GM19351 (cell line): Measurements from ENCODE around the gene OR11G2.
"Not testable (repeated sequence)": the region's sequence is repeated elsewhere in the genome, so short reads cannot be mapped to it uniquely, and the experiment has no call there.

Experiments
- ATAC-seq: cut with Tn5 transposase; IDR thresholded peaks from one replicate; pipeline ENCODE4 v1.9.1; 2021; ENCODE audit warnings: mild to moderate bottlenecking, moderate library complexity; ENCODE audit not compliant: unreplicated experiment

Gene OR11G2, protein sequence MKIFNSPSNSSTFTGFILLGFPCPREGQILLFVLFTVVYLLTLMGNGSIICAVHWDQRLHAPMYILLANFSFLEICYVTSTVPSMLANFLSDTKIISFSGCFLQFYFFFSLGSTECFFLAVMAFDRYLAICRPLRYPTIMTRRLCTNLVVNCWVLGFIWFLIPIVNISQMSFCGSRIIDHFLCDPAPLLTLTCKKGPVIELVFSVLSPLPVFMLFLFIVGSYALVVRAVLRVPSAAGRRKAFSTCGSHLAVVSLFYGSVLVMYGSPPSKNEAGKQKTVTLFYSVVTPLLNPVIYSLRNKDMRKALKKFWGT

DNA sequence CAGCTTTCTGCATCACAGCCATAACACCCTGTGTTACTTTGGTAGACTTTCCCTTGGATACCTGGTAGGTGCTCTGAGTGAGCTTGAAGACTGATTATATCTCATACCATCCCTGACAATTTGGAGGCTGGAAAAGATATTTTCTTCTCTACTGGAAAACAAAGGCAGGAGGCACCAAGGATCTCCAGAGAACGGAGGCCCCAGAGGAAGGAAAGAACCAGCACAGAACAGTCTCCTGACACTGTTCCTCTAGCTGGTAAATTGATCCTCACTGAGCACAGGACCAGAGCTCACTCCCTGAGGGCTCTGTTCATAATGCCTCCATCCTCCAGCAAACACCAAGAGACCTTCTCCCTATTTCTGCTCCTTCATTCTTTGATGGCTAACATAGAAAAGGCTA is at the start of gene OR11G2:
Gene OR11G2 (plus strand): TSS at position 301 of the 400 bp plus-strand sequence. CDS start 6,542 bp downstream, outside the sequence.
- no peak for ATAC-seq

DNA sequence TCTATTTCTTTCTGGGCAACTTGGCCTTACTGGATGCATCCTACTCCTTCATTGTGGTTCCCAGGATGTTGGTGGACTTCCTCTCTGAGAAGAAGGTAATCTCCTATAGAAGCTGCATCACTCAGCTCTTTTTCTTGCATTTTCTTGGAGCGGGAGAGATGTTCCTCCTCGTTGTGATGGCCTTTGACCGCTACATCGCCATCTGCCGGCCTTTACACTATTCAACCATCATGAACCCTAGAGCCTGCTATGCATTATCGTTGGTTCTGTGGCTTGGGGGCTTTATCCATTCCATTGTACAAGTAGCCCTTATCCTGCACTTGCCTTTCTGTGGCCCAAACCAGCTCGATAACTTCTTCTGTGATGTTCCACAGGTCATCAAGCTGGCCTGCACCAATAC is 46.8 kb upstream of the OR11G2 start:
- ATAC-seq, result no peak

DNA sequence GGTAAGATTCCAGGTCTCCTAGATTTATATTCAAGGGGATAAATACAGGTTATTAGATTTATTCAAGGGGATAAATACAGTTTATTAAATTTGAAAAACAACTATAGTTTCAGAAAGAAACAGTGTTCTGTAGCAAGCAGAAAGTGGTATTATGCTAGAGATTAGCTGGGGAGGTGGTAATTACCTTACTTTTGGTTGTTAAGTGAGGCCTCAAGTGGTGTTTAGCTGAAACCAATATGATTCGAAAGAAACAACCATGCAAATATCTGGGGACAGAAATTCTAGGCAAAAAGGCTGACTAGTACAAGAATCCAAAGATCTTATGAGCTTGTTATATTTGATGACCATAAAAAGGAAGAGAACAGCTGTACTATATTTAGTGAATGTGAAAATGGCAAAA is 45.9 kb upstream of the OR11G2 start:
- no peak for ATAC-seq

DNA sequence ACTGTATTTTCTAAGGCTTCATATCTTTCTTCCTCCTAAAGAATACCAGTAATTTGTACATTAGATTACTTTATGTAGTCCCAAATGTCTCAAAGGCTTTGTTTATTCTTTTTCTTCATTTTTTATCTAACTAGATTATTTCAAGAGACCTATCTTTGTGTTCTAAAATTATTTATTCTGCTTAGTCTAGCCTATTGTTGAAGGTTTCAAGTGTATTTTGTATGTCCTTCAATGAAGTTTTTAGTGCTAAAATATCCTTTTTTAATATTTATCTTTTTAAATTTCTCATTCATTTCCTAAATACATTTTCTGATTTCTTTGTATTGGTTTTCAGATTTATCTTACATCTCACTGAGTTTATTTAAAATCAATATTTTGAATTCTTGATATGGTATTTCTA is 26.2 kb upstream of the OR11G2 start:
- no peak for ATAC-seq

- ATAC-seq, result no peak
These were observed 23.6 kb upstream of the OR11G2 start for GRCh38 chr14:20167091-20167490.

DNA sequence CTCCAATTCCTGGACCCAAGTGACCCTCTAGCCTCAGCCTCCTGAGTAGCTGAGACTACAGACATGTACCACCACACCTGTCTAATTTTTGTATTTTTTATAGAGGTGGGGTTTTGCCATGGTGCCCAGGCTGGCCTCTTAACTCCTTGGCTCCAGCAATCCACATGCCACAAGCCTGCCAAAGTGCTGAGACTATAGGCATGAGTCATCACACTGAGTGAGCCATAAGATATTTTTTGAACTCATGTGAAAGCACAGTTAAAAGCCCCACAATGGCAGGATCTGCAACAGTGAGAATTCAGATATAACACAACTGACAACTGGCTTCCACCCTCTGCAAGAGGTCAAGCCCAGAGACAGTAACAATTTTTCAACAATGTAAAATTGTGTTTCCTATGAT is 20.8 kb upstream of the OR11G2 start:
- not testable (repeated sequence) for ATAC-seq

DNA sequence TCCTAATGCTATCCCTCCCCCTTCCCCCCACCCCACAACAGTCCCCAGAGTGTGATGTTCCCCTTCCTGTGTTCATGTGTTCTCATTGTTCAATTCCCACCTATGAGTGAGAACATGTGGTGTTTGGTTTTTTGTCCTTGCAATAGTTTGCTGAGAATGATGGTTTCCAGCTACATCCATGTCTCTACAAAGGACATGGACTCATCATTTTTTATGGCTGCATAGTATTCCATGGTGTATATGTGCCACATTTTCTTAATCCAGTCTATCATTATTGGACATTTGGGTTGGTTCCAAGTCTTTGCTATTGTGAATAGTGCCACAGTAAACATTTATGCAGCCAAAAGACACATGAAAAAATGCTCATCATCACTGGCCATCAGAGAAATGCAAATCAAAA is 16.5 kb upstream of the OR11G2 start:
- not testable (repeated sequence) for ATAC-seq

DNA sequence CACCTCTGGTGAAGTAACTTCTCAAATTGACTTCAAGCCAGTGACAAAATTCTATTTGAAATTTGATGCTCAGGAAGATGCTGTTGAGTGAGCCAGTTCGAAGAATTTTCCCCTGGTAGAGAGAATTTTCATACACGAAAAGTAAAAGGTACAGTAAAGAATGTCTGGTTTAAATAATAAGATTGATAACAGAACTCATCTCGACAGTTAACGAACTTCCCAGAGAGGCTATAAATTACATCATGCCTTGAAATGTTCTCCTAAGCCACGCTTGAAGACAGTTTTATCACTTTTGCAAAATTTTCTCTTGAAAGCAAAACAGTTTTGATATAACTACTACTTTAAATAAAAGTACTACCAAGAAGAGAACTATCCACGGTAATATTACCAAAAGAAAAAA is 14.4 kb upstream of the OR11G2 start:
- ATAC-seq, result no peak

DNA sequence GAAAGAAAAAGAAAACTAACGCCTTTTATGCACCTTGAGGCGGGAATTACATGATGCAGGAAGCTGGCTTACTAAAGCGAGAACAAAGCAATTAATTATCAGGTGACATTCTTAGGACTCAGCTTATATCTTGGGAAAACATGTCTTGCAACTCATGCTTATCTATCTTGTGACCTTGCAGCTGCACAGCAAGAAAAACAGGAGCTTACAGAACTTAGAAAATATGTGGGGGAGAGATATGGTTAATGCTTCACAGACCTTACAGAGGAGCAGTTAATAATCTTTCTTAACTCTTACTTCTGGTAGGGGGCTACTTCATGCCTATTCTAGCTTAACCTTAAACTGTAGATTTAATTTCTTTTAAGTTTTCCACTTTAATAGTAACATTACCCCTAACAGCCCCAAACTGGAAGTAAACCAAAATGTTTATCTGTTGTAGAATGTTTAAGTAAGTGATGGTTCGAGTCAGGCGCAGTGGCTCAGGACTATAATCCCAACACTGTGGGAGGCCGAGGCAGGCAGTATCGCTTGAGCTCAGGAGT is 13.2 kb upstream of the OR11G2 start:
- no peak for ATAC-seq

DNA sequence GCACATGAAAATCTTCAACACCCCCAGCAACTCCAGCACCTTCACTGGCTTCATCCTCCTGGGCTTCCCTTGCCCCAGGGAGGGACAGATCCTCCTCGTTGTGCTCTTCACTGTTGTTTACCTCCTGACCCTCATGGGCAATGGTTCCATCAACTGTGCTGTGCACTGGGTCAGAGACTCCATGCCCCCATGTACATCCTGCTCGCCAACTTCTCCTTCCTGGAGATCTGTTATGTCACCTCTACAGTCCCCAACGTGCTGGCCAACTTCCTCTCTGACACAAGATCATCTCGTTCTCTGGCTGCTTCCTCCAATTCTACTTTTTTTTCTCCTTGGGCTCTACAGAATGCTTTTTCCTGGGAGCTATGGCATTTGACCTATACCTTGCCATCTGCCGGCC is 11.5 kb upstream of the OR11G2 start:
- no peak for ATAC-seq

DNA sequence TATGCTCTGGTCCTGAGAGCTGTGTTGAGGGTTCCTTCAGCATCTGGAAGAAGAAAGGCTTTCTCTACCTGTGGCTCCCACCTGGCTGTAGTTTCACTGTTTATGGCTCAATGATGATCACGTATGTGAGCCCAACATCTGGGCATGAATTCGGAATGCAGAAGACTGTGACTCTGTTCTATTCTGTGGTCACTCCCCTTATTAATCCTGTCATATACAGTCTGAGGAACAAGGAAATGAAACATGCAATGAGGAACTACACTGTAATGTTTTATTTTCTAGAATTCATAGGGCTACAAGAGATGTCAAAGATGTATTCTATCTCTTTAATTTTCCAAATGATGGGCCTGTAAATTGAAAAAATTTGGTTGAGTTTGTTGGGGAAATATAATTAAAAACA is 10.8 kb upstream of the OR11G2 start:
- no peak for ATAC-seq

DNA sequence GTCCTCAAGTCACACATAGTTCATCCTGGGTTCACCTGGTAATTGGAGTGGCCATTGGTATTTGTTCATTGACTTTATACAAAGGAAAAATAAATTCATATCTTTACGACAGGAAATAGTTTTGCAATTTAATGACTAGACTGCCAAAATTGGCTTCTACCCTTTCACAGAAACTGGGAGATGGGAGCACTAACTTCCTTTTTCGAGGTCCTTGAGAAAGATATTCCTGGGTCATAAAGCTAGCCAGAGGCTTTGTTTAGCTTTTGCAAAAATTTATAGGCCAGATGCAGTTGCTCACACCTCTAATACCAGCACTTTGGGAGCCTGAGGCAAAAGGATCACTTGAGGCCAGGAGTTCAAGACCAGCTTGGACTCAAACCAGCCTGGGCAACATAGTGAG is 10.2 kb upstream of the OR11G2 start:
- ATAC-seq, result no peak

DNA sequence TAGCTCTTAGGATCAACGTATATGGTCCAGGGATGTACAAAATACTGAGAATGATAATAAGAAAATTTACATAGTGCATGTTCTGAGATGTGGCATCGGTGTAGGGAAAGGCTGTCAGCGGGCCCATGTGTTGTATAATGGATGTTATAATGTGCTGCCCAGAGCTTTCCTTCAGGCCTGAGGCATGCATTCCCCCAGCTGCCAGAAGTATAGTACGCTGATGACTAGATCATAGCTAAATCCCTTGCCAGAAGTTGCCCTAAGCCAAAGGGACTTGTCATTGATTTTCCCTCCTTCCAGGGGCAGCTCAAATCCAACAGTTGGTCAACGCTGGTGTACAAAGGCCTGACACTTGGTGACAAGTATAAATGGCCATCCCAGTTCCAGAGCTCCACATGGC is 6.5 kb upstream of the OR11G2 start:
- ATAC-seq, result no peak

- ATAC-seq, result no peak
These were observed 700 bp downstream of the OR11G2 start for GRCh38 chr14:20191396-20191795.

DNA sequence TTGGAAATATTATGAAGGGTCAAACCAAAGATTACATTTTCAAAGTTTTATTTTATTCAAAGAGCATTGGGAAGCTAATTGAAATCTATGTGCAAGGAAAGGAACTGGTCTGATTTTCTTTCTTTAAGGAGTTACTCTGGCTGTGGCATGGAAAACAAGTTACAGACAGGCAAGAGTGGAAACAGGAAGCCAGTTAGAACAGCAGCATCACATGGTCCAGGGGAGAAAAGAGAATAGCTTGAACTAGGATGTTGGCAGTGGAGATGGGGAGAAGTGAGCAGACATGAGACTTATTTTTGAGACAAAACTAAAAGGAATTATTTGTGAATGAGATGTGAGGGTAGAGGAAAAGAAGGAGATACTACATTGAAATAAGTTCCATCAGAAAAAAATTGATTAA is 3.4 kb downstream of the OR11G2 start:
- ATAC-seq, result no peak

GRCh38 chr14:20195170-20195569 is 4.5 kb downstream of the OR11G2 start:
- ATAC-seq, result not testable (repeated sequence)

DNA sequence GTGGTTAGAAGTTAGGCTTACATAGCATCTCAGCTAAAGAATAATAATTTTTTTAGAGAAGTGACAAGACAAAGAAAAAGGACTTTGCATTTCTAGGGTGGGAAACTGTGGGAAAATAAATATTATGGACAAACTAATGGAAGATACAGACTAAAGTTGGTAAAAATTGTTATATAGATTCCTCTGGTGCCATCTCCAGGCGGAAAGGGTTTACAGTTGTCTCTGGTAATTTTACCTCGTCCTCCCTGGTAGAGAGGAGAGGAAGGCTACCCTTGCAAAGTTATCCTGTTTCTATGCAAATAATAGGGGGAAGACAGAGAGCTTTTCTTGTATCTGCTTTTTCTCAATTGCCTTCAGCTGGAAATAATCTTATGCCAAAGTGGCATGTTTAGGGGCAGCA is 5.2 kb downstream of the OR11G2 start:
- ATAC-seq, result no peak

DNA sequence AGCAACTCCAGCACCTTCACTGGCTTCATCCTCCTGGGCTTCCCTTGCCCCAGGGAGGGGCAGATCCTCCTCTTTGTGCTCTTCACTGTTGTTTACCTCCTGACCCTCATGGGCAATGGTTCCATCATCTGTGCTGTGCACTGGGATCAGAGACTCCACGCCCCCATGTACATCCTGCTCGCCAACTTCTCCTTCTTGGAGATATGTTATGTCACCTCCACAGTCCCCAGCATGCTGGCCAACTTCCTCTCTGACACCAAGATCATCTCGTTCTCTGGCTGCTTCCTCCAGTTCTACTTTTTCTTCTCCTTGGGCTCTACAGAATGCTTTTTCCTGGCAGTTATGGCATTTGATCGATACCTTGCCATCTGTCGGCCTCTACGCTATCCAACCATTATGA is 6.8 kb downstream of the OR11G2 start:
- no peak for ATAC-seq

DNA sequence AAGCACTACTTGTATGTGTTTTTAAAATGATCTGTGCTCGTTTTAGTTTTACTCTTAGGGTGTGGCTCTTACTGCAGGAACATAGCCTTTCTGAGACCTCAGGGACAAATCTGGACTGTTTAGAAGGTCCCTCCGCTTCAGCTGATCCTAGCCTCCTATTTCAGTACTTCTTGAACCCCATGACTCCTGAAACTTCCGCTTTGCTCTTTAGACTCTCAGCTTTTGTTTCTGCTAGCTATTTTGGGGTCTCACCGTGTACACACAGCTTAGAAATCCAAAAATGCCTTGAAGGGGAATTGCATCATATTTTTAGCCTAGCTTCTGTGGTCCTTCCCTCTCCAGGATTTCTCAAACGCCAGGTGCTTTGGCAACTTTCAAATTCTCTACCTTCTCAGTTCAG is 8.3 kb downstream of the OR11G2 start:
- no peak for ATAC-seq

DNA sequence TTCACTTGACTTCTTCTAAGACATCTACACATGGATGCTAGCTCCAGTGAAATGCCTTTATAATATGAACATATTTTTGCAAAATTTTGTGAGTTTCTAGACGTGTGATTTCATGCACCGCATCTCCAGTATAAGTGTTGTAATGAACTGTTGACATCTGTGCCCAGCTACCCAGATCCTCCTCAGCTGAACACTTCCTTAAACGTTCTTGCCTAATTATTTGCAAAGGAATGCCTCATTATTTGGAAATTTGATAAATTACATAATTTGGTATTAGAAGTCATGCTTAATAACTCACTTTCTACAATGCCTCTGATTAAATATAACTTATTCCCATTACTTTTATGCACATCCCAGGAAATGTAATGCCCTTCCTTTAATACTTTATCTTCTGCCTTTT is 14.0 kb downstream of the OR11G2 start:
- ATAC-seq, result no peak

DNA sequence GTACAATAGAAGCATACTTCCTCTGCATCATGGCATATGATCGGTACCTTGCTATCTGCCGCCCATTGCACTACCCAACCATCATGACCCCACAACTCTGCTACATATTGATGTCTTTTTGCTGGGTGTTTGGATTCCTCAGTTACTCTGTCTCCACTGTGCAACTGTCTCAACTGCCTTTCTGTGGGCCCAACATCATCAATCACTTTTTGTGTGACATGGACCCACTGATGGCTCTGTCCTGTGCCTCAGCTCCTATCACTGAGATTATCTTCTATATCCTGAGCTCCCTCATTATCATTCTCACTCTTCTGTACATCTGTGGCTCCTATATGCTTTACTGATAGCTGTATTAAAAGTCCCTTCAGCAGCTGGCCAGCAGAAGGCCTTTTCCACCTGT is 18.9 kb downstream of the OR11G2 start:
- no peak for ATAC-seq

DNA sequence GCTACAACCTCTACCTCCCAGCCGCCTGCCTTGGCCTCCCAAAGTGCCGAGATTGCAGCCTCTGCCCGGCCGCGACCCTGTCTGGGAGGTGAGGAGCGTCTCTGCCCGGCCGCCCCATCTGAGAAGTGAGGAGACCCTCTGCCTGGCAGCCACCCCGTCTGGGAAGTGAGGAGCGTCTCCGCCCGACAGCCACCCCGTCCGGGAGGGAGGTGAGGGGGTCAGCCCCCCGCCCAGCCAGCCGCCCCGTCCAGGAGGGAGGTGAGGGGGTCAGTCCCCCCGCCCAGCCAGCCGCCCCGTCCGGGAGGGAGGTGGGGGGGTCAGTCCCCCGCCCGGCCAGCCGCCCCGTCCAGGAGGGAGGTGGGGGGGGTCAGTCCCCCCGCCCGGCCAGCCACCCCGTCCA is 21.7 kb downstream of the OR11G2 start:
- ATAC-seq, result not testable (repeated sequence)

DNA sequence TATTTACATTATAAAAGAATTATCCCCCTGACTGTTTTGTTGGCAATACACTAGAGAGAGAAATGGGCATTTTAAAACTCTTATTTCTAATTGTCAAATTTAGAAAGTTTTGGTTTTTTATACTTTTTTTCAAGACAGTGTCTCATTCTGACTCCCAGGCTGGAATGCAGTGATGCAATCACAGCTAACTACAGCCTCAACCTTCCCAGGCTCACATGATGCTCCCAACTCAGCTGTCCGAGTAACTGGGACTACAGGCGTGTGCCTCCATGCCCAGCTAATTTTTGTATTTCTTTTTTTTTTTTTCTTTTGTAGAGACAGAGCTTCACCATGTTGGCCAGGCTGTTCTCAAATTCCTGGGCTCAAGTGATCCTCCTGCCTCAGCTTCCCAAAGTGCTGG is 24.5 kb downstream of the OR11G2 start:
- no peak for ATAC-seq
